ENCODE results near the gene COL2A1. TPM values are rescaled to one million over a fixed set of nuclear protein-coding genes. Genes with fewer than 3 reads are reported as not detected.

The COL2A1 gene
- total RNA-seq, 1 experiment from 2014 or later: 10.8 TPM

- Histone ChIP-seq H3K23ac (ENCODE audit: insufficient read length, low read depth, low read length) (no peak overlapping the region), H2BK20ac (ENCODE audit: low read depth, low read length, poor library complexity, severe bottlenecking) (no peak overlapping the region), H3K79me2 (ENCODE audit: insufficient read depth, low read length) (no peaks in the 10 kb centered on the region), H3K18ac (ENCODE audit: insufficient read length, low read depth, low read length) (no peak overlapping the region), H3K23me2 (ENCODE audit: insufficient read length, low read depth, low read length, poor library complexity, severe bottlenecking) (no peaks in the 10 kb centered on the region), H2BK5ac (ENCODE audit: insufficient read length, low read length) (no peak overlapping the region), H2BK15ac (ENCODE audit: low read depth, low read length) (no peak overlapping the region), H3K4me2 (ENCODE audit: insufficient read depth, insufficient read length, low read length) (no peak overlapping the region), H3K79me1 (ENCODE audit: insufficient read depth, low read depth, low read length, poor library complexity, severe bottlenecking) (no peaks in the 10 kb centered on the region), H3T11ph (ENCODE audit: low read length) (no peak overlapping the region), H2AK5ac (ENCODE audit: insufficient read length, low read length) (no peak overlapping the region), H4K20me1 (ENCODE audit: control insufficient read depth, insufficient read depth, insufficient read length) (no peaks in the 10 kb centered on the region), H2AFZ (ENCODE audit: low read length) (no peak overlapping the region), H2BK120ac (ENCODE audit: low read depth, low read length, poor library complexity, severe bottlenecking) (no peak overlapping the region), H3K56ac (ENCODE audit: insufficient read length, low read depth, low read length) (no peak overlapping the region), H4K5ac (ENCODE audit: insufficient read length, low read depth, low read length) (no peak overlapping the region), H3K27ac (ENCODE audit: insufficient read length, low read depth, low read length) (no peak overlapping the region), H4K8ac (replicated peaks; ENCODE audit: insufficient read length, low read depth, low read length) (no peak overlapping the region), H3K9ac (ENCODE audit: extremely low read depth, insufficient read length, low read length) (no peak overlapping the region), H3K4me1 (ENCODE audit: insufficient read depth, low read length) (peaks cover 12% of the 10 kb centered on the region; the same call in 1 of the 2 replicates), H3K4ac (ENCODE audit: low read depth, low read length) (no peak overlapping the region), H2BK12ac (ENCODE audit: insufficient read length, low read depth, low read length) (no peak overlapping the region), H3K27me3 (ENCODE audit: insufficient read depth, low read length) (peaks cover 26% of the 10 kb centered on the region), H3K9me3 (ENCODE audit: control insufficient read depth, low read depth, low read length) (no peaks in the 10 kb centered on the region), H4K91ac (ENCODE audit: insufficient read length, low read depth, low read length) (no peak overlapping the region), H3K14ac (ENCODE audit: insufficient read depth, low read length) (no peak overlapping the region; the same call in 1 of the 2 replicates)
- Mint-ChIP-seq H3K4me3 (no peak overlapping the region), H3K27me3 (ENCODE audit: low read depth) (peaks cover 99% of the 10 kb centered on the region), H3K4me1 (peaks cover 37% of the 10 kb centered on the region in 2 experiments), H3K36me3 (ENCODE audit: insufficient read depth in 1 of 3, low read depth in 3 of 3) (peaks cover 0 to 4% (median 0%) of the 10 kb centered on the region in 3 experiments; a peak in 3 of 7 replicates), H3K27ac (no peak overlapping the region), H3K9me3 (no peaks in the 10 kb centered on the region)
- no CpG with 5 or more reads among the region's 8 CpGs for WGBS (ENCODE audit: extremely low coverage, insufficient read length, low lambda C conversion rate)
- TF ChIP-seq CTCF (conservative IDR thresholded peaks at IDR 0.05): no peak
- no peak for DNase-seq
These were observed 30.8 kb upstream of the COL2A1 start for GRCh38 chr12:48034835-48035805.

Data from H9 (cell line).